HepG2 (cell line): ENCODE results near the gene MT1M. TPM values are rescaled to one million over a fixed set of nuclear protein-coding genes. Genes with fewer than 3 reads are reported as not detected.
A peak's percentile ranks its signal among the peaks of the same experiment; 100 is the strongest.

Source experiments
- FOXA3 ChIP-seq: IDR thresholded peaks from 2 replicates; pipeline ENCODE4 v1.6.1; 2016; ENCODE audit warnings: missing genetic modification reagents, missing compliant biosample characterization
- GABPB1 ChIP-seq: IDR thresholded peaks from 2 replicates; pipeline ENCODE4 v1.6.1; 2016; ENCODE audit warnings: mild to moderate bottlenecking, missing genetic modification reagents, moderate library complexity, missing compliant biosample characterization
- JDP2 ChIP-seq: sonication (generic); formaldehyde crosslinking; IDR thresholded peaks from 2 replicates; pipeline ENCODE4 v1.8.1; 2022; ENCODE audit warnings: missing genetic modification reagents, borderline replicate concordance
- KDM3A ChIP-seq: IDR thresholded peaks from 2 replicates; pipeline ENCODE4 v1.6.1; 2018; ENCODE audit warnings: low read depth, missing compliant biosample characterization
- LCORL ChIP-seq, 2 experiments: fragments of 450-650 bp in 1 of 2; sonication (generic) in 1 of 2; formaldehyde crosslinking in 1 of 2; IDR thresholded peaks; 2 replicates each; pipeline versions ENCODE4 v1.5.0 to v1.6.1; 2017 to 2020; ENCODE audit warnings: antibody characterized with exemption in 1 of 2, missing genetic modification reagents in 1 of 2
- MIER3 ChIP-seq: IDR thresholded peaks from 2 replicates; pipeline ENCODE4 v1.6.1; 2016; ENCODE audit warnings: missing compliant biosample characterization, borderline replicate concordance
- PAF1 ChIP-seq: IDR thresholded peaks from 2 replicates; pipeline ENCODE4 v1.6.1; 2016; ENCODE audit warnings: missing genetic modification reagents, missing compliant biosample characterization
- PITX1 ChIP-seq: sonication (generic); formaldehyde crosslinking; IDR thresholded peaks from 2 replicates; pipeline ENCODE4 v1.5.1; 2020; ENCODE audit warnings: mild to moderate bottlenecking, missing genetic modification reagents
- REXO4 ChIP-seq: sonication (generic); formaldehyde crosslinking; IDR thresholded peaks from 2 replicates; pipeline ENCODE4 v1.8.0; 2022; ENCODE audit warnings: missing genetic modification reagents, mild to moderate bottlenecking, borderline replicate concordance
- TBP ChIP-seq: sonication (generic); formaldehyde crosslinking; IDR thresholded peaks from 2 replicates; pipeline ENCODE4 v1.5.0; 2020; ENCODE audit warnings: missing genetic modification reagents
- WIZ ChIP-seq: sonication (generic); formaldehyde crosslinking; IDR thresholded peaks from 2 replicates; pipeline ENCODE4 v1.5.1; 2020; ENCODE audit warnings: mild to moderate bottlenecking, missing genetic modification reagents
- ZNF136 ChIP-seq: sonication (generic); formaldehyde crosslinking; IDR thresholded peaks from 2 replicates; pipeline ENCODE4 v1.8.1; 2022; ENCODE audit warnings: low read depth, mild to moderate bottlenecking, moderate library complexity, missing genetic modification reagents
- ZNF274 ChIP-seq: sonication (generic); formaldehyde crosslinking; IDR thresholded peaks from 2 replicates; pipeline ENCODE4 v1.5.1; 2020; ENCODE audit warnings: mild to moderate bottlenecking, missing genetic modification reagents
- ZNF331 ChIP-seq: sonication (generic); formaldehyde crosslinking; IDR thresholded peaks from 2 replicates; pipeline ENCODE4 v1.4.0; 2020; ENCODE audit warnings: missing genetic modification reagents
- ZNF446 ChIP-seq: sonication (generic); formaldehyde crosslinking; IDR thresholded peaks from 2 replicates; pipeline ENCODE4 v1.5.0; 2020; ENCODE audit warnings: mild to moderate bottlenecking, missing genetic modification reagents
- ZNF468 ChIP-seq: sonication (generic); formaldehyde crosslinking; IDR thresholded peaks from 2 replicates; pipeline ENCODE4 v1.8.0; 2022; ENCODE audit warnings: mild to moderate bottlenecking, moderate library complexity, missing genetic modification reagents
- ZNF567 ChIP-seq: sonication (generic); formaldehyde crosslinking; IDR thresholded peaks from 2 replicates; pipeline ENCODE4 v1.8.1; 2023; ENCODE audit warnings: mild to moderate bottlenecking, missing genetic modification reagents, borderline replicate concordance
- ZNF768 ChIP-seq: sonication (generic); formaldehyde crosslinking; IDR thresholded peaks from 2 replicates; pipeline ENCODE4 v1.4.0; 2020; ENCODE audit warnings: missing genetic modification reagents
- ZSCAN29 ChIP-seq: sonication (generic); formaldehyde crosslinking; conservative IDR thresholded peaks from 2 replicates; pipeline ENCODE4 v1.4.0; 2020; ENCODE audit warnings: mild to moderate bottlenecking, missing genetic modification reagents
- polyA plus RNA-seq, 8 experiments: library from polyadenylated mRNA; depleted of rRNA in 3 of 8; stranded (reverse) in 7 of 8; unstranded in 1 of 8; fragments of >200 nt; fragmentation: Illumina TruSeq in 4 of 8; extraction: Trizol in 4 of 8; gene quantifications; 2 replicates each; pipeline versions ENCODE4 v1.2.1 to v1.2.3, GENCODE V29; 2011 to 2016; ENCODE audit warnings: low read depth in 4 of 8, missing spikeins in 1 of 8, mixed read lengths in 1 of 8; ENCODE audit not compliant: insufficient read depth in 1 of 8
- total RNA-seq, 5 experiments: library from RNA; depleted of rRNA; stranded (reverse); fragments of >200 nt; fragmentation: Illumina TruSeq; extraction: Trizol; gene quantifications; 2 replicates each; pipeline ENCODE4 v1.2.3, GENCODE V29; 2016; ENCODE audit warnings: low read depth in 1 of 5
- TF ChIP-seq, protein P1 (sequence below): sonication (generic); formaldehyde crosslinking; IDR thresholded peaks from 2 replicates; pipeline ENCODE4 v1.8.0; 2022; ENCODE audit warnings: missing genetic modification reagents, mild to moderate bottlenecking, borderline replicate concordance
- TF ChIP-seq, protein P2 (sequence below): sonication (generic); formaldehyde crosslinking; IDR thresholded peaks from 2 replicates; pipeline ENCODE4 v1.4.0; 2020; ENCODE audit warnings: missing genetic modification reagents
- TF ChIP-seq, protein P3 (sequence below): sonication (generic); formaldehyde crosslinking; IDR thresholded peaks from 2 replicates; pipeline ENCODE4 v1.5.1; 2020; ENCODE audit warnings: missing genetic modification reagents, mild to moderate bottlenecking, borderline replicate concordance
- TF ChIP-seq, protein P4 (sequence below): sonication (generic); formaldehyde crosslinking; IDR thresholded peaks from 2 replicates; pipeline ENCODE4 v1.5.0; 2020; ENCODE audit warnings: mild to moderate bottlenecking, missing genetic modification reagents, moderate library complexity

Gene MT1M
- total and polyA plus RNA-seq, 2 of the 13 experiments (the other 11 are each of a cell fraction or from before 2014, with no cell fraction given): 4.6 TPM; not detected in 1

DNA sequence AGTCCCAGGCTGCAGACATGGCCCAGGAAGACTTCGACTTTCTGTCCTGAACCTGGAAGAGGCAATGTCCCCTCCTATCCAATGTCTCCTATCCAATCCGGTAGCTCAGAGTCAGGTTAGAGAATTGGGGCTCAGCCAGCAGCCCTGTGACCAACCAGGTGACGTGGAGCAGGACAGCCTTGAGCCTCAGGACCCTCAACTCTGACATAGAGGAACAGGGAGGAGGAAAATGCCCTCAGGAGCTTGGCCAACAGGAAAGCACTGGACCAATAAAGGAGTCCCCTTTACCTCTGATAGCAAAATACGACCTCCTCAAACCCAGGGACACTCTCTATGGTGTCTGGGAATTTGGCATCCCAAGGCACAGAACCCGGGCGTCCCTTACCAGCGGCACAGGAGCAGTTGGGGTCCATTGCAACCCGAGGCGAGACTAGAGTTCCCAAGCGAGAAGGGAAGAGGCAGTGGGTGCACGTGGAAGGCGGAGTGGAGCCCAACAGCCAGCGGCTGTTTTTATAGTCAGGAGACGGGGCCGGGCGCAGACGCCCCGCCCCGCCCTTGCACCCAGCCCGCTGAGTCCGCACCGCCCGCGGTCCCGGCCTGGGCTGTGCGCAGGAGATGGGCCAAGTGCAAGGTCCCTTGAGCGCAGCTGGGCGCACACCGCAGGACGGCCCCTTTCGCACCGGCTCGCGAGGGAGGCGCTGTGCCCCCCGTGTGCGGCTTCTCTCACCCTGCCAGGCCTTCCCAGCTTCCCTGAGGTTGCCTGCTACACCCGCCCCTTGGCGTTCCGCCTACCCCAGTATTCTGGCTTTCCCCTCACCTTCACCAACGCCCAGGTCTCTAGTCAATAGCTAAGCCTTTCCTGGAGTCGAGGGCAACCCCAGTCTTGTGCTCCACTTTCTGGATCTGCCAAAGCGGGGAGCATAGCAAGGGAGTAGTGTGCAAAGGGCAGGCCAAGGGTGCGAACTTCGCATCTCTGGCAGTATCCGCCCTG is 35.4 kb downstream of the MT1M start, which contains the start of gene MT1G (continued):
- TF ChIP-seq, protein P1, sequence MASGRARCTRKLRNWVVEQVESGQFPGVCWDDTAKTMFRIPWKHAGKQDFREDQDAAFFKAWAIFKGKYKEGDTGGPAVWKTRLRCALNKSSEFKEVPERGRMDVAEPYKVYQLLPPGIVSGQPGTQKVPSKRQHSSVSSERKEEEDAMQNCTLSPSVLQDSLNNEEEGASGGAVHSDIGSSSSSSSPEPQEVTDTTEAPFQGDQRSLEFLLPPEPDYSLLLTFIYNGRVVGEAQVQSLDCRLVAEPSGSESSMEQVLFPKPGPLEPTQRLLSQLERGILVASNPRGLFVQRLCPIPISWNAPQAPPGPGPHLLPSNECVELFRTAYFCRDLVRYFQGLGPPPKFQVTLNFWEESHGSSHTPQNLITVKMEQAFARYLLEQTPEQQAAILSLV (CRISPR knock-in tag): 0 out of 2 replicates have a peak, but pooled peaks have one; percentile 39
- TF ChIP-seq ZNF567 (CRISPR knock-in tag) (peak; percentile 90; the same call in 1 of the 2 replicates), ZNF768 (CRISPR knock-in tag) (peak; percentile 50; the same call in 1 of the 2 replicates), GABPB1 (CRISPR knock-in tag) (peak; percentile 55; the same call in 1 of the 2 replicates), TBP (CRISPR knock-in tag) (no peak), ZNF136 (CRISPR knock-in tag) (0 out of 2 replicates have a peak, but pooled peaks have one; percentile 68), PITX1 (CRISPR knock-in tag) (peak; percentile 45; the same call in 1 of the 2 replicates), ZNF331 (CRISPR knock-in tag) (peak; percentile 43; the same call in 1 of the 2 replicates), KDM3A (CRISPR knock-in tag) (peak; percentile 65; the same call in 1 of the 2 replicates), REXO4 (CRISPR knock-in tag) (no peak), ZNF274 (peak; percentile 73; the same call in 1 of the 2 replicates), PAF1 (no peak), WIZ (peak; percentile 83; the same call in 1 of the 2 replicates), FOXA3 (CRISPR knock-in tag) (no peak), LCORL (IDR thresholded peaks at IDR 0.05) (no peak), LCORL (CRISPR knock-in tag; IDR thresholded peaks at IDR 0.05) (peak; percentile 32; the same call in 1 of the 2 replicates), JDP2 (no peak), ZNF446 (CRISPR knock-in tag) (no peak), ZNF468 (CRISPR knock-in tag) (no peak), ZSCAN29 (CRISPR knock-in tag) (peak; percentile 75; the same call in 1 of the 2 replicates), MIER3 (CRISPR knock-in tag) (no peak)
- TF ChIP-seq, protein P2, sequence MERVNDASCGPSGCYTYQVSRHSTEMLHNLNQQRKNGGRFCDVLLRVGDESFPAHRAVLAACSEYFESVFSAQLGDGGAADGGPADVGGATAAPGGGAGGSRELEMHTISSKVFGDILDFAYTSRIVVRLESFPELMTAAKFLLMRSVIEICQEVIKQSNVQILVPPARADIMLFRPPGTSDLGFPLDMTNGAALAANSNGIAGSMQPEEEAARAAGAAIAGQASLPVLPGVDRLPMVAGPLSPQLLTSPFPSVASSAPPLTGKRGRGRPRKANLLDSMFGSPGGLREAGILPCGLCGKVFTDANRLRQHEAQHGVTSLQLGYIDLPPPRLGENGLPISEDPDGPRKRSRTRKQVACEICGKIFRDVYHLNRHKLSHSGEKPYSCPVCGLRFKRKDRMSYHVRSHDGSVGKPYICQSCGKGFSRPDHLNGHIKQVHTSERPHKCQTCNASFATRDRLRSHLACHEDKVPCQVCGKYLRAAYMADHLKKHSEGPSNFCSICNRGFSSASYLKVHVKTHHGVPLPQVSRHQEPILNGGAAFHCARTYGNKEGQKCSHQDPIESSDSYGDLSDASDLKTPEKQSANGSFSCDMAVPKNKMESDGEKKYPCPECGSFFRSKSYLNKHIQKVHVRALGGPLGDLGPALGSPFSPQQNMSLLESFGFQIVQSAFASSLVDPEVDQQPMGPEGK (CRISPR knock-in tag): peak; percentile 70
- TF ChIP-seq, protein P3, sequence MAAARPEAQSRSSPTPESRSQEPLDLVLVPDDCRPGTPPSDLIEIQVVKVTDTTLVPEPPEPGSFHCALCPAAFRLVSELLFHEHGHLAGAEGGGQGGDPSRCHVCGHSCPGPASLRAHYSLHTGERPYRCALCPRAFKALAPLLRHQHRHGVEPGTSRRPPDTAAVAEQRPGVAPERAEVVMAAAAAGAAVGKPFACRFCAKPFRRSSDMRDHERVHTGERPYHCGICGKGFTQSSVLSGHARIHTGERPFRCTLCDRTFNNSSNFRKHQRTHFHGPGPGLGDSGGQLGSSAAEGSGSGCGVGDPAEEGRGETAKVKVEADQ (CRISPR knock-in tag): peak; percentile 85
- TF ChIP-seq, protein P4, sequence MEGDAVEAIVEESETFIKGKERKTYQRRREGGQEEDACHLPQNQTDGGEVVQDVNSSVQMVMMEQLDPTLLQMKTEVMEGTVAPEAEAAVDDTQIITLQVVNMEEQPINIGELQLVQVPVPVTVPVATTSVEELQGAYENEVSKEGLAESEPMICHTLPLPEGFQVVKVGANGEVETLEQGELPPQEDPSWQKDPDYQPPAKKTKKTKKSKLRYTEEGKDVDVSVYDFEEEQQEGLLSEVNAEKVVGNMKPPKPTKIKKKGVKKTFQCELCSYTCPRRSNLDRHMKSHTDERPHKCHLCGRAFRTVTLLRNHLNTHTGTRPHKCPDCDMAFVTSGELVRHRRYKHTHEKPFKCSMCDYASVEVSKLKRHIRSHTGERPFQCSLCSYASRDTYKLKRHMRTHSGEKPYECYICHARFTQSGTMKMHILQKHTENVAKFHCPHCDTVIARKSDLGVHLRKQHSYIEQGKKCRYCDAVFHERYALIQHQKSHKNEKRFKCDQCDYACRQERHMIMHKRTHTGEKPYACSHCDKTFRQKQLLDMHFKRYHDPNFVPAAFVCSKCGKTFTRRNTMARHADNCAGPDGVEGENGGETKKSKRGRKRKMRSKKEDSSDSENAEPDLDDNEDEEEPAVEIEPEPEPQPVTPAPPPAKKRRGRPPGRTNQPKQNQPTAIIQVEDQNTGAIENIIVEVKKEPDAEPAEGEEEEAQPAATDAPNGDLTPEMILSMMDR (CRISPR knock-in tag): peak; percentile 65
